Pancreas (tissue), 10 donors: ENCODE measurements around the gene ATAD3B. TPM values are rescaled to one million over a fixed set of nuclear protein-coding genes. Genes with fewer than 3 reads are reported as not detected.

Source experiments
- ATAC-seq, 4 donors: fragments of 200-7000 bp; cut with Tn5 transposase; one replicate each; pipeline versions ENCODE4 v1.8.0 to v1.9.1; 2020; ENCODE audit warnings: mild to moderate bottlenecking in 4 of 4, moderate library complexity in 4 of 4
- DNase-seq, 6 donors: peaks; one replicate each; pipeline ENCODE4 v3.0.0-alpha.2; 2020
- FAIRE-seq: peaks from 2 replicates; lab custom pipeline; 2012; peaks lifted over from hg19 to GRCh38; lab: Jason Lieb, UNC
- H3K27ac ChIP-seq, 4 donors: fragments of 200-600 bp; sonication (generic); 1 replicate in 3 of 4; 2 replicates in 1 of 4; pipeline versions ENCODE4 v1.5.0 to v1.8.0; 2020
- H3K27me3 ChIP-seq, 4 donors: fragments of 200-600 bp; one replicate each; pipeline ENCODE4 v1.8.0; 2021
- H3K36me3 ChIP-seq, 3 donors: fragments of 200-600 bp; sonication (generic) in 1 of 3; one replicate each; pipeline versions ENCODE4 v1.5.0 to v1.8.0; 2020 to 2021
- H3K4me1 ChIP-seq, 3 donors: fragments of 200-600 bp; one replicate each; pipeline ENCODE4 v1.8.0; 2021
- H3K4me3 ChIP-seq, 4 donors: fragments of 200-600 bp; sonication (generic) in 2 of 4; one replicate each; pipeline versions ENCODE4 v1.5.0 to v1.8.0; 2020 to 2021
- H3K9me3 ChIP-seq, 4 donors: fragments of 200-600 bp; one replicate each; pipeline ENCODE4 v1.8.0; 2021
- CTCF ChIP-seq, 4 donors: fragments of 200-600 bp; sonication (generic) in 3 of 4; IDR thresholded peaks; one replicate each; pipeline versions ENCODE4 v1.5.0 to v1.8.0; 2021; ENCODE audit warnings: antibody characterized with exemption in 4 of 4
- WGBS, 2 donors: extraction: QIAGEN DNeasy Blood & Tissue Kit; methylation state at CpG; one replicate each; pipeline ENCODE4 v1.1.7; 2013; 5-methylcytosine and 5-hydroxymethylcytosine counted together
- intact Hi-C, 3 donors: fragments of 100-400 bp; cut with DNase I; formaldehyde crosslinking; loops; one replicate each; pipeline versions ENCODE4 v1.11.1 to v1.14.2; 2022
- polyA plus RNA-seq, 2 donors: library from polyadenylated mRNA; stranded (reverse); fragments of 200-250 nt; gene quantifications; one replicate each; pipeline ENCODE4 v1.2.3, GENCODE V29; 2013
- total RNA-seq, 6 donors: library from RNA; stranded (reverse); fragmentation: NEBNext Ultra II Directional in 4 of 6; extraction: Animal tissue kit (Norgen Biotek cat#: 25700) in 4 of 6; gene quantifications; one replicate each; pipeline versions ENCODE4 v1.2.1 to v1.2.4, GENCODE V29; 2021 to 2023
- donor health status: healthy with polysubstance abuse.
- donor health status: DM: no; HTN: no; CAD: no; lungs with moderate emphysema.
- donor health status: DM: no; HTN: no; CAD: no.
- donor health status: control.
- donor health status: control.
- donor health status: Bipolar disorder and iron deficiency.
- donor health status: DM: yes; HTN: yes; CAD: no.
- donor health status: DM: no; HTN: no; CAD: no.
- donor health status: DM: no; HTN: no; CAD: no.
- donor health status: DM: yes; HTN: yes; CAD: no.

The ATAD3B gene
- total and polyA plus RNA-seq, 8 donors, result 4.4 to 78.9 (median 12.9) TPM

- no peak for FAIRE-seq
- Histone ChIP-seq H3K4me3 (peak overlapping the region in 3 of 4 donors; percentile 16 to 76 (median 57)), H3K36me3 (no peaks in the 10 kb centered on the region), H3K27me3 (no peaks in the 10 kb centered on the region), H3K4me1 (peaks cover 36 to 57% (median 43%) of the 10 kb centered on the region in 3 donors), H3K27ac (peak overlapping the region; percentile 47 to 96 (median 60)), H3K9me3 (no peaks in the 10 kb centered on the region)
- TF ChIP-seq CTCF (IDR thresholded peaks at IDR 0.05), result peak in 2 of 4 donors; percentile 21 to 27
- intact Hi-C loops, result loop anchor here in 1 of 3 donors (5.0 kb wide), 1 partner anchor 36 kb away; no protein-coding TSS in a partner anchor
- WGBS, 2 donors, result 9 to 21% methylated on average over 11 of the region's 11 CpGs
- peak; percentile 52 to 71 (median 59) for ATAC-seq
- peak; percentile 75 to 91 (median 88) for DNase-seq
Observed at GRCh38 chr1:1437904-1438376, 33.6 kb upstream of the ATAD3B start.

- H3K9me3 ChIP-seq, result no peaks in the 10 kb centered on the region
- WGBS, 2 donors, result 83 to 85% methylated on average over 44 to 45 of the region's 45 CpGs
- no peaks in the 10 kb centered on the region for H3K27me3 ChIP-seq
- peak overlapping the region; percentile 47 to 96 (median 60) for H3K27ac ChIP-seq
- no peak for TF ChIP-seq CTCF (IDR thresholded peaks at IDR 0.05)
- DNase-seq, result peak in 2 of 6 donors; percentile 59 to 81
- H3K4me1 ChIP-seq, result peaks cover 36 to 49% (median 43%) of the 10 kb centered on the region in 3 donors
- intact Hi-C loops, result loop anchor here in 1 of 3 donors (5.0 kb wide), 1 partner anchor 36 kb away; no protein-coding TSS in a partner anchor
- H3K36me3 ChIP-seq, result no peaks in the 10 kb centered on the region
- H3K4me3 ChIP-seq, result peak overlapping the region in 1 of 4 donors; percentile 76
- no peak for ATAC-seq
- no peak for FAIRE-seq
Observed at GRCh38 chr1:1438531-1439381, 32.8 kb upstream of the ATAD3B start.

GRCh38 chr1:1439546-1440261 lies 31.9 kb upstream of the ATAD3B start:
- no peaks in the 10 kb centered on the region for H3K9me3 ChIP-seq
- no peaks in the 10 kb centered on the region for H3K27me3 ChIP-seq
- H3K36me3 ChIP-seq, result no peaks in the 10 kb centered on the region
- peaks cover 36 to 40% (median 39%) of the 10 kb centered on the region in 3 donors for H3K4me1 ChIP-seq
- no peak for FAIRE-seq
- no peak overlapping the region for H3K27ac ChIP-seq
- no peak for TF ChIP-seq CTCF (IDR thresholded peaks at IDR 0.05)
- intact Hi-C loops, result loop anchor here (5.0 kb wide), 2 partner anchors 37 to 58 kb away; no protein-coding TSS in a partner anchor
- DNase-seq, result peak in 1 of 6 donors; percentile 69
- no peak for ATAC-seq
- no peak overlapping the region for H3K4me3 ChIP-seq
- 87 to 88% methylated on average over 76 to 82 of the region's 82 CpGs for WGBS, 2 donors

GRCh38 chr1:1440262-1441001 lies 31.1 kb upstream of the ATAD3B start:
- 70 to 71% methylated on average over 26 of the region's 26 CpGs for WGBS, 2 donors
- ATAC-seq (no peak), FAIRE-seq (no peak), DNase-seq (peak in 4 of 6 donors; percentile 32 to 79 (median 48))
- no peak overlapping the region for H3K4me3 ChIP-seq
- peaks cover 33 to 36% (median 34%) of the 10 kb centered on the region in 3 donors for H3K4me1 ChIP-seq
- intact Hi-C loops, result loop anchor here in 2 of 3 donors (5.0 kb wide), 2 partner anchors 38 to 57 kb away; no protein-coding TSS in a partner anchor
- H3K9me3 ChIP-seq, result no peaks in the 10 kb centered on the region
- TF ChIP-seq CTCF (IDR thresholded peaks at IDR 0.05), result no peak
- no peak overlapping the region for H3K27ac ChIP-seq
- no peaks in the 10 kb centered on the region for H3K27me3 ChIP-seq
- H3K36me3 ChIP-seq, result no peaks in the 10 kb centered on the region
